Transverse colon (tissue), 4 donors: Measurements from ENCODE around the gene OSBPL3. TPM values are rescaled to one million over a fixed set of nuclear protein-coding genes. Genes with fewer than 3 reads are reported as not detected.
"Not testable (repeated sequence)": the region's sequence is repeated elsewhere in the genome, so short reads cannot be mapped to it uniquely, and the experiment has no call there.

Experiments used
- DNase-seq: peaks from one replicate; pipeline ENCODE4 v3.0.0-alpha.2; 2019
- H3K27ac ChIP-seq, 4 donors: fragments of 200-600 bp; sonication (generic); 2 replicates each; pipeline ENCODE4 v1.5.1; 2016 to 2018; ENCODE audit warnings: inconsistent platforms in 4 of 4
- H3K27me3 ChIP-seq: fragments of 200-600 bp; sonication (generic); 2 replicates; pipeline ENCODE4 v1.5.1; 2017; ENCODE audit warnings: inconsistent platforms
- H3K36me3 ChIP-seq, 4 donors: fragments of 200-600 bp; sonication (generic); 2 replicates each; pipeline ENCODE4 v1.5.1; 2017 to 2019; ENCODE audit warnings: inconsistent platforms in 4 of 4
- H3K4me1 ChIP-seq, 4 donors: fragments of 200-600 bp; sonication (generic); 2 replicates each; pipeline ENCODE4 v1.5.1; 2017 to 2020; ENCODE audit warnings: inconsistent platforms in 4 of 4
- H3K4me3 ChIP-seq, 4 donors: fragments of 200-600 bp; sonication (generic); 1 replicate in 1 of 4; 2 replicates in 3 of 4; pipeline versions ENCODE4 v1.5.1 to v1.6.1; 2017 to 2019; ENCODE audit warnings: inconsistent platforms in 4 of 4
- H3K9me3 ChIP-seq, 2 donors: fragments of 200-600 bp; sonication (generic); 2 replicates each; pipeline ENCODE4 v1.5.1; 2017 to 2019; ENCODE audit warnings: inconsistent platforms in 2 of 2
- EP300 ChIP-seq: sonication (generic); formaldehyde crosslinking; IDR thresholded peaks from one replicate; pipeline ENCODE4 v1.6.1; 2017; ENCODE audit warnings: antibody characterized with exemption, low read depth
- POLR2A ChIP-seq: fragments of 450-650 bp; IDR thresholded peaks from one replicate; pipeline ENCODE4 v1.6.1; 2016; ENCODE audit warnings: antibody characterized with exemption, mild to moderate bottlenecking, moderate library complexity
- POLR2AphosphoS5 ChIP-seq, 3 donors: sonication (generic); formaldehyde crosslinking; IDR thresholded peaks; one replicate each; pipeline ENCODE4 v1.6.1; 2016; ENCODE audit warnings: antibody characterized with exemption in 3 of 3
- WGBS, 2 donors: methylation state at CpG; one replicate each; pipeline ENCODE4 v1.1.5; 2018; ENCODE audit warnings: low coverage in 1 of 2; 5-methylcytosine and 5-hydroxymethylcytosine counted together
- in situ Hi-C, 4 donors: fragments of 200-750 bp; cut with MboI; loops; one replicate each; pipeline versions ENCODE4 v1.15.0 to v1.15.1; 2017; ENCODE audit warnings: low sequenced_read_pairs in 3 of 4, low pct_ligation_motif_present in 1 of 4, low pct_unique_long_range_greater_than_20kb in 1 of 4
- intact Hi-C: fragments of 100-400 bp; cut with DNase I; formaldehyde crosslinking; loops from one replicate; pipeline ENCODE4 v1.15.1; 2023; ENCODE audit warnings: low total_unique reads
- total RNA-seq, 4 donors: library from RNA; depleted of rRNA; stranded (reverse); fragments of >200 nt; gene quantifications; one replicate each; pipeline ENCODE4 v1.1.0, GENCODE V29; 2016
- TF ChIP-seq, protein P1 (sequence below), 5 experiments: fragments of 200-600 bp in 3 of 5; fragments of 450-650 bp in 2 of 5; sonication (generic) in 3 of 5; IDR thresholded peaks; 1 replicate in 2 of 5; 2 replicates in 3 of 5; pipeline ENCODE4 v1.5.1; 2016 to 2017; ENCODE audit warnings: antibody characterized with exemption in 5 of 5, inconsistent platforms in 3 of 5, mild to moderate bottlenecking in 2 of 5, moderate library complexity in 1 of 5

OSBPL3 gene
- total RNA-seq, 4 donors from 2014 or later, result 6.7 to 20.6 (median 8.0) TPM

- intact Hi-C loops, result loop anchor here (5.0 kb wide), 1 partner anchor 1673 kb away; no protein-coding TSS in a partner anchor
- H3K27ac ChIP-seq, result no peak overlapping the region
- in situ Hi-C loops, result no loop called here
- no peak overlapping the region for H3K4me3 ChIP-seq
- WGBS, 2 donors, result 96 to 97% methylated on average over 3 of the region's 3 CpGs
- DNase-seq, result no peak
- no peaks in the 10 kb centered on the region for H3K36me3 ChIP-seq
- TF ChIP-seq POLR2A, result no peak
- TF ChIP-seq, protein P1, sequence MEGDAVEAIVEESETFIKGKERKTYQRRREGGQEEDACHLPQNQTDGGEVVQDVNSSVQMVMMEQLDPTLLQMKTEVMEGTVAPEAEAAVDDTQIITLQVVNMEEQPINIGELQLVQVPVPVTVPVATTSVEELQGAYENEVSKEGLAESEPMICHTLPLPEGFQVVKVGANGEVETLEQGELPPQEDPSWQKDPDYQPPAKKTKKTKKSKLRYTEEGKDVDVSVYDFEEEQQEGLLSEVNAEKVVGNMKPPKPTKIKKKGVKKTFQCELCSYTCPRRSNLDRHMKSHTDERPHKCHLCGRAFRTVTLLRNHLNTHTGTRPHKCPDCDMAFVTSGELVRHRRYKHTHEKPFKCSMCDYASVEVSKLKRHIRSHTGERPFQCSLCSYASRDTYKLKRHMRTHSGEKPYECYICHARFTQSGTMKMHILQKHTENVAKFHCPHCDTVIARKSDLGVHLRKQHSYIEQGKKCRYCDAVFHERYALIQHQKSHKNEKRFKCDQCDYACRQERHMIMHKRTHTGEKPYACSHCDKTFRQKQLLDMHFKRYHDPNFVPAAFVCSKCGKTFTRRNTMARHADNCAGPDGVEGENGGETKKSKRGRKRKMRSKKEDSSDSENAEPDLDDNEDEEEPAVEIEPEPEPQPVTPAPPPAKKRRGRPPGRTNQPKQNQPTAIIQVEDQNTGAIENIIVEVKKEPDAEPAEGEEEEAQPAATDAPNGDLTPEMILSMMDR (IDR thresholded peaks at IDR 0.05), result no peak
- TF ChIP-seq EP300, result no peak
- no peak for TF ChIP-seq POLR2AphosphoS5 (IDR thresholded peaks at IDR 0.05)
- H3K9me3 ChIP-seq, result no peaks in the 10 kb centered on the region
- H3K4me1 ChIP-seq, result no peaks in the 10 kb centered on the region
- H3K27me3 ChIP-seq, result no peaks in the 10 kb centered on the region
Observed at GRCh38 chr7:24799506-24799905, 180.5 kb downstream of the OSBPL3 start.

GRCh38 chr7:24798261-24798660, 181.7 kb downstream of the OSBPL3 start:
- no peak for TF ChIP-seq POLR2AphosphoS5 (IDR thresholded peaks at IDR 0.05)
- H3K4me1 ChIP-seq, result no peaks in the 10 kb centered on the region
- H3K27ac ChIP-seq, result no peak overlapping the region
- intact Hi-C loops (loop anchor here (5.0 kb wide), 1 partner anchor 1674 kb away; no protein-coding TSS in a partner anchor), in situ Hi-C loops (no loop called here)
- no peaks in the 10 kb centered on the region for H3K36me3 ChIP-seq
- WGBS, 2 donors, result 85 to 95% methylated on average over 3 to 4 of the region's 4 CpGs
- no peaks in the 10 kb centered on the region for H3K27me3 ChIP-seq
- DNase-seq, result no peak
- no peak overlapping the region for H3K4me3 ChIP-seq
- no peaks in the 10 kb centered on the region for H3K9me3 ChIP-seq

DNA sequence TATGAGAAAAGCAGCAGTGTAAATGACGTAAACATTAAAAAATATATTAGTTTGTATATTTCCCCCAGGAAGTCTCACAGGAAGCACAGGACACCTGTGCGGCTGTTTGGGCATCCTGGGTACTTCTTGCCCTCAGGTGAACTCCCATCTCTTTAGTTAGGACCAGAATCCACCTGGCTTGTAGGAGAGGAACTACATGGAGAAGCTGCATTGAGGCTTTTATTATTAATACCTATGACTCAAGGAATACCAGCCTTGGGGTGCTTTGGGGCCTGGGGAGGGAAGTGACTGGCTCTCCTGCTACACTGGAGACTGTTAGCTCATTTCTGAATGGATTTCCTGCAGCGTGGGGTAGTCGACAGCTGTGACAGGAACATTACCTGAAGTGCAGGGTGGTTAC, 182.7 kb downstream of the OSBPL3 start:
- Histone ChIP-seq H3K36me3 (no peaks in the 10 kb centered on the region), H3K4me3 (no peak overlapping the region), H3K4me1 (no peaks in the 10 kb centered on the region), H3K27ac (no peak overlapping the region), H3K9me3 (no peaks in the 10 kb centered on the region), H3K27me3 (no peaks in the 10 kb centered on the region)
- in situ Hi-C loops, result no loop called here
- intact Hi-C loops, result loop anchor here (5.0 kb wide), 1 partner anchor 1675 kb away; no protein-coding TSS in a partner anchor
- DNase-seq, result no peak
- WGBS, 2 donors, result 95 to 100% methylated on average over 4 of the region's 4 CpGs
- TF ChIP-seq, protein P1 (IDR thresholded peaks at IDR 0.05), result no peak
- TF ChIP-seq POLR2AphosphoS5 (IDR thresholded peaks at IDR 0.05) (no peak), POLR2A (no peak), EP300 (no peak)

DNA sequence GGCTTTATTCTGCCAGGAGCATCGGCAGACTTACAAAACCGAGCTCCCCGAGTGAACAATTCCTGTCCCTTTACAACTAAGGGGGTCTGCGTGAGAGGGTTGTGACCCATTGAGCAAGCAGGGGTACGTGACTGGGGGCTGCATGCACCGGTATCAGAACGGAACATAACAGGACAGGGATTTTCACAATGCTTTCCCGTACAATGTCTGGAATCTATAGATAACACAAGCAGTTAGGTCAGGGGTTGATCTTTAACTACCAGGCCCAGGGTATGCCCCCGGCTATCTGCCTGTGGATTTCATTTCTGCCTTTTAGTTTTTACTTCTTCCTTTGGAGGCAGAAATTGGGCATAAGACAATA, 184.6 kb downstream of the OSBPL3 start:
- Histone ChIP-seq H3K9me3 (no peaks in the 10 kb centered on the region), H3K36me3 (no peaks in the 10 kb centered on the region), H3K27ac (no peak overlapping the region), H3K4me1 (no peaks in the 10 kb centered on the region), H3K27me3 (no peaks in the 10 kb centered on the region), H3K4me3 (no peak overlapping the region)
- intact Hi-C loops, result loop anchor here (5.0 kb wide), 1 partner anchor 1677 kb away; no protein-coding TSS in a partner anchor
- DNase-seq, result no peak
- 97% methylated on average over 9 of the region's 9 CpGs; no CpG with 5 or more reads in 1 of the 2 donors for WGBS, 2 donors
- no peak for TF ChIP-seq POLR2AphosphoS5 (IDR thresholded peaks at IDR 0.05)
- TF ChIP-seq POLR2A, result no peak
- TF ChIP-seq, protein P1 (IDR thresholded peaks at IDR 0.05), result no peak
- no peak for TF ChIP-seq EP300
- in situ Hi-C loops, result no loop called here

DNA sequence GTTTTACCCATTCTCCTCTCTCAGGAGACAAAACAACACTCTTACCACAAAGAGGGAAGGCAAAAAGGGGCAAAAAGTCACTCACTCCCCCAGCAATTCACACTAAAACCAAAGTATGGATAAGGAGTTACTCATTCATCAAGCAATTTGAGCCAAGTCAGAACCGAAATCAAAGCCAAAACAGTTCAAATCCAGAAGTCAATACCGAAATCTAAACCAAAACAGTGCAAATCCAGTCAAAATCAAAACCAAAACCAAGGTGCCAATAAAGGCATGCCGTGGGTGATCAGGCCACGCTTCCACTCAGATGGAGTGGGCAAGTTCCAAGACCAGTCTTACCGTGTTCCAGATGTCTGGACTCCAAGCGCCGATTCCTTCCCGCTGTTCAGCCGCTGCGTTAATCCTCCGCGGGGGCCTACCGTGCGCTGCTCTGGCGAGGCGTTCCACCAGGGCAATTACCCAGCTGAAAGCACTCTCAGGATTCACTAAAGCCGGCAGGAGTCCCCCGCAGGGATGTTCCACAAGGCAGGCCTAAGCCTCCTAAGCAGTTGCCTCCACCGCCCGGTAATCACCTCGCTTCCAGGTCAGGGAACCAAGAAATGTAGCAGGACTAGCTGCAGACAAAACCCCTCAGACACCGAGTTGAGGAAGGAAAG, 185.1 kb downstream of the OSBPL3 start:
- H3K36me3 ChIP-seq, DNase-seq, H3K9me3 ChIP-seq, in situ Hi-C loops, H3K4me1 ChIP-seq, H3K4me3 ChIP-seq, H3K27ac ChIP-seq, H3K27me3 ChIP-seq: not testable (repeated sequence)
- WGBS, 2 donors, result 70 to 96% methylated on average over 2 to 22 of the region's 22 CpGs
- intact Hi-C loops, result loop anchor here (5.0 kb wide), 1 partner anchor 1677 kb away; no protein-coding TSS in a partner anchor
